H1 (cell line): ENCODE data around the gene VPS13D. TPM values are rescaled to one million over a fixed set of nuclear protein-coding genes. Genes with fewer than 3 reads are reported as not detected.

Experiments
- EP300 ChIP-seq, 2 experiments: IDR thresholded peaks; 1 replicate in 1 of 2; 2 replicates in 1 of 2; pipeline ENCODE4 v1.6.1; 2011 to 2012; ENCODE audit warnings: low read depth in 2 of 2, low read length in 2 of 2, mild to moderate bottlenecking in 2 of 2, borderline replicate concordance in 1 of 2, inconsistent platforms in 1 of 2, moderate library complexity in 1 of 2
- KDM1A ChIP-seq: fragments of 200-600, 300-600 bp; sonication (generic); IDR thresholded peaks from 2 replicates; pipeline ENCODE4 v1.7.1; 2016; ENCODE audit warnings: mild to moderate bottlenecking, low read length, borderline replicate concordance
- RAD21 ChIP-seq, 2 experiments: IDR thresholded peaks in 1 of 2; conservative IDR thresholded peaks in 1 of 2; 2 replicates each; pipeline ENCODE4 v1.6.1; 2011; ENCODE audit warnings: low read depth in 2 of 2, low read length in 2 of 2, improper control_type of control experiment in 1 of 2, inconsistent platforms in 1 of 2, mild to moderate bottlenecking in 1 of 2, moderate library complexity in 1 of 2
- RBBP5 ChIP-seq: IDR thresholded peaks from 2 replicates; pipeline ENCODE4 v1.7.1; 2012; ENCODE audit warnings: low read depth, mild to moderate bottlenecking, inconsistent platforms, low read length, moderate library complexity, borderline replicate concordance
- SP2 ChIP-seq: IDR thresholded peaks from 2 replicates; pipeline ENCODE4 v1.6.1; 2012; ENCODE audit warnings: mild to moderate bottlenecking, low read length, inconsistent platforms
- polyA plus RNA-seq, 7 experiments: library from polyadenylated mRNA; depleted of rRNA in 3 of 7; stranded (reverse) in 5 of 7; unstranded in 2 of 7; fragments of >200 nt in 5 of 7; fragments of 200-250 nt in 2 of 7; gene quantifications; 1 replicate in 5 of 7; 2 replicates in 1 of 7; 4 replicates in 1 of 7; pipeline versions ENCODE4 v1.2.1 to v1.2.3, GENCODE V29; 2011 to 2013; ENCODE audit warnings: missing spikeins in 2 of 7, mixed read lengths in 2 of 7
- total RNA-seq: library from RNA; stranded (reverse); fragmentation: NEBNext Ultra II Directional; extraction: Animal tissue kit (Norgen Biotek cat#: 25700); gene quantifications from 2 replicates; pipeline ENCODE4 v1.2.1, GENCODE V29; 2021

VPS13D gene
- total and polyA plus RNA-seq, 2 of the 8 experiments (the other 6 are each of a cell fraction or from before 2014, with no cell fraction given) = 10.9 to 31.2 TPM

- TF ChIP-seq RAD21 (IDR thresholded peaks at IDR 0.05 in 1 of 2, conservative IDR thresholded peaks at IDR 0.05 in 1 of 2; ENCODE audit: low read depth in 2 of 2, low read length in 2 of 2) (peak; percentile 41 to 62; a peak in 3 of 4 replicates), KDM1A (no peak), RBBP5 (no peak), SP2 (no peak), EP300 (IDR thresholded peaks at IDR 0.05; ENCODE audit: borderline replicate concordance in 1 of 2, low read depth in 2 of 2, low read length in 2 of 2) (no peak)
These were observed 33.0 kb upstream of the VPS13D start (continued) for GRCh38 chr1:12196641-12197482.
